ENCODE data around the gene RITA1.

The RITA1 gene

GRCh38 chr12:113221181-113221996 is 35.9 kb downstream of the RITA1 start, which contains the start of gene TPCN1:
TSS of gene TPCN1 (plus strand) at chr12:113221464. CDS start at chr12:113226853, 5,389 bp downstream.
- TF ChIP-seq CTCF (IDR thresholded peaks at IDR 0.05; ENCODE audit: extremely low read depth, missing control alignments) = no peak
- peak; percentile 97 for DNase-seq (ENCODE audit: low spot score)

- no peak for DNase-seq (ENCODE audit: low spot score)
- TF ChIP-seq CTCF (IDR thresholded peaks at IDR 0.05; ENCODE audit: extremely low read depth, missing control alignments) = no peak
These were observed 36.6 kb downstream of the RITA1 start for GRCh38 chr12:113221997-113222729.

- no peak for TF ChIP-seq CTCF (IDR thresholded peaks at IDR 0.05; ENCODE audit: extremely low read depth, missing control alignments)
- DNase-seq (ENCODE audit: low spot score) = no peak
These were observed 37.4 kb downstream of the RITA1 start for GRCh38 chr12:113222730-113223531.

- TF ChIP-seq CTCF (IDR thresholded peaks at IDR 0.05; ENCODE audit: extremely low read depth, missing control alignments) = no peak
- DNase-seq (ENCODE audit: low spot score) = no peak
These were observed 39.4 kb downstream of the RITA1 start for GRCh38 chr12:113224955-113225354.

GRCh38 chr12:113226696-113227568 is 41.4 kb downstream of the RITA1 start:
- TF ChIP-seq CTCF (IDR thresholded peaks at IDR 0.05; ENCODE audit: extremely low read depth, missing control alignments) = no peak
- no peak for DNase-seq (ENCODE audit: low spot score)

GRCh38 chr12:113227686-113228391 is 42.3 kb downstream of the RITA1 start:
- no peak for DNase-seq (ENCODE audit: low spot score)
- no peak for TF ChIP-seq CTCF (IDR thresholded peaks at IDR 0.05; ENCODE audit: extremely low read depth, missing control alignments)
